HepG2 (cell line): ENCODE measurements around the gene ADIPOR2. TPM values are rescaled to one million over a fixed set of nuclear protein-coding genes. Genes with fewer than 3 reads are reported as not detected.

Experiments used
- ARNT2 ChIP-seq: sonication (generic); formaldehyde crosslinking; IDR thresholded peaks from 2 replicates; pipeline ENCODE4 v1.8.0; 2022; ENCODE audit warnings: mild to moderate bottlenecking, low read depth, missing genetic modification reagents, moderate library complexity
- GLI4 ChIP-seq: sonication (generic); formaldehyde crosslinking; IDR thresholded peaks from 2 replicates; pipeline ENCODE4 v1.5.1; 2020; ENCODE audit warnings: missing genetic modification reagents, mild to moderate bottlenecking, moderate library complexity, borderline replicate concordance
- GMEB2 ChIP-seq: IDR thresholded peaks from 2 replicates; pipeline ENCODE4 v1.6.1; 2016; ENCODE audit warnings: missing biosample characterization, missing genetic modification reagents, low read depth
- GRHL1 ChIP-seq: sonication (generic); formaldehyde crosslinking; conservative IDR thresholded peaks from 2 replicates; pipeline ENCODE4 v1.8.0; 2022; ENCODE audit warnings: missing genetic modification reagents
- JARID2 ChIP-seq: sonication (generic); formaldehyde crosslinking; IDR thresholded peaks from 2 replicates; pipeline ENCODE4 v1.8.1; 2023; ENCODE audit warnings: missing genetic modification reagents, inconsistent platforms; ENCODE audit not compliant: insufficient replicate concordance
- KAT2B ChIP-seq: fragments of 150-350 bp; IDR thresholded peaks from 2 replicates; pipeline ENCODE4 v1.6.1; 2014; ENCODE audit warnings: low read depth, low read length, borderline replicate concordance
- KLF12 ChIP-seq: sonication (generic); formaldehyde crosslinking; IDR thresholded peaks from 2 replicates; pipeline ENCODE4 v1.4.0; 2020; ENCODE audit warnings: missing genetic modification reagents, borderline replicate concordance
- MBD4 ChIP-seq: IDR thresholded peaks from 2 replicates; pipeline ENCODE4 v1.6.1; 2012; ENCODE audit warnings: low read length, inconsistent platforms, borderline replicate concordance
- NR2F2 ChIP-seq: IDR thresholded peaks from 2 replicates; pipeline ENCODE4 v1.6.1; 2012; ENCODE audit warnings: low read depth, inconsistent platforms, borderline replicate concordance
- PBX2 ChIP-seq: IDR thresholded peaks from 2 replicates; pipeline ENCODE4 v1.6.1; 2016; ENCODE audit warnings: control low read depth
- POLR2G ChIP-seq: fragments of 200-400 bp; formaldehyde crosslinking; IDR thresholded peaks from 2 replicates; pipeline ENCODE4 v1.6.1; 2018; ENCODE audit warnings: mild to moderate bottlenecking, low read depth, low read length, moderate library complexity
- RFX3 ChIP-seq: IDR thresholded peaks from 2 replicates; pipeline ENCODE4 v1.6.1; 2016; ENCODE audit warnings: missing biosample characterization, missing genetic modification reagents
- SMAD9 ChIP-seq: sonication (generic); formaldehyde crosslinking; IDR thresholded peaks from 2 replicates; pipeline ENCODE4 v1.5.1; 2020; ENCODE audit warnings: mild to moderate bottlenecking, missing genetic modification reagents
- SMARCE1 ChIP-seq: fragments of 450-650 bp; IDR thresholded peaks from 2 replicates; pipeline ENCODE4 v1.6.1; 2017; ENCODE audit warnings: borderline replicate concordance
- TGIF2 ChIP-seq: IDR thresholded peaks from 2 replicates; pipeline ENCODE4 v1.6.1; 2016; ENCODE audit warnings: control low read depth, missing compliant biosample characterization
- THAP7 ChIP-seq: sonication (generic); formaldehyde crosslinking; IDR thresholded peaks from 2 replicates; pipeline ENCODE4 v1.8.1; 2023; ENCODE audit warnings: mild to moderate bottlenecking, missing genetic modification reagents
- ZFP62 ChIP-seq: sonication (generic); formaldehyde crosslinking; IDR thresholded peaks from 2 replicates; pipeline ENCODE4 v1.4.0; 2020; ENCODE audit warnings: missing genetic modification reagents
- ZNF567 ChIP-seq: sonication (generic); formaldehyde crosslinking; IDR thresholded peaks from 2 replicates; pipeline ENCODE4 v1.8.1; 2023; ENCODE audit warnings: mild to moderate bottlenecking, missing genetic modification reagents, borderline replicate concordance
- ZNF800 ChIP-seq: sonication (generic); formaldehyde crosslinking; IDR thresholded peaks from 2 replicates; pipeline ENCODE4 v1.4.0; 2020; ENCODE audit warnings: missing genetic modification reagents
- polyA plus RNA-seq, 8 experiments: library from polyadenylated mRNA; depleted of rRNA in 3 of 8; stranded (reverse) in 7 of 8; unstranded in 1 of 8; fragments of >200 nt; fragmentation: Illumina TruSeq in 4 of 8; extraction: Trizol in 4 of 8; gene quantifications; 2 replicates each; pipeline versions ENCODE4 v1.2.1 to v1.2.3, GENCODE V29; 2011 to 2016; ENCODE audit warnings: low read depth in 4 of 8, missing spikeins in 1 of 8, mixed read lengths in 1 of 8; ENCODE audit not compliant: insufficient read depth in 1 of 8
- total RNA-seq, 5 experiments: library from RNA; depleted of rRNA; stranded (reverse); fragments of >200 nt; fragmentation: Illumina TruSeq; extraction: Trizol; gene quantifications; 2 replicates each; pipeline ENCODE4 v1.2.3, GENCODE V29; 2016; ENCODE audit warnings: low read depth in 1 of 5

The ADIPOR2 gene
- total and polyA plus RNA-seq, 2 of the 13 experiments (the other 11 are each of a cell fraction or from before 2014, with no cell fraction given) = 35.2 to 52.2 TPM

- peak; percentile 56; the same call in 1 of the 2 replicates for TF ChIP-seq ZNF800 (CRISPR knock-in tag)
- no peak for TF ChIP-seq SMARCE1
- TF ChIP-seq POLR2G = no peak
- no peak for TF ChIP-seq NR2F2
- no peak for TF ChIP-seq ZNF567 (CRISPR knock-in tag)
- no peak for TF ChIP-seq THAP7 (CRISPR knock-in tag)
- TF ChIP-seq TGIF2 (CRISPR knock-in tag) = peak; percentile 90
- TF ChIP-seq ZFP62 = no peak
- TF ChIP-seq GMEB2 = no peak
- TF ChIP-seq GRHL1 = no peak
- TF ChIP-seq KLF12 (CRISPR knock-in tag) = 0 out of 2 replicates have a peak, but pooled peaks have one; percentile 82
- TF ChIP-seq ARNT2 = no peak; the same call in 1 of the 2 replicates
- TF ChIP-seq JARID2 = no peak
- TF ChIP-seq SMAD9 (CRISPR knock-in tag) = no peak
- no peak for TF ChIP-seq KAT2B
- TF ChIP-seq RFX3 (CRISPR knock-in tag) = no peak
- TF ChIP-seq GLI4 (CRISPR knock-in tag) = no peak; the same call in 1 of the 2 replicates
- TF ChIP-seq PBX2 (CRISPR knock-in tag) = peak; percentile 75
- no peak for TF ChIP-seq MBD4
These were observed 140.4 kb downstream of the ADIPOR2 start (continued) for GRCh38 chr12:1830981-1831963.
